C1 segment of cervical spinal cord (tissue), 14 donors: ENCODE results near the gene WFS1.

ENCODE experiments used
- DNase-seq, 14 donors: peaks; one replicate each; lab custom pipeline; 2025; lab: John Stamatoyannopoulos, UW

Gene WFS1

DNA sequence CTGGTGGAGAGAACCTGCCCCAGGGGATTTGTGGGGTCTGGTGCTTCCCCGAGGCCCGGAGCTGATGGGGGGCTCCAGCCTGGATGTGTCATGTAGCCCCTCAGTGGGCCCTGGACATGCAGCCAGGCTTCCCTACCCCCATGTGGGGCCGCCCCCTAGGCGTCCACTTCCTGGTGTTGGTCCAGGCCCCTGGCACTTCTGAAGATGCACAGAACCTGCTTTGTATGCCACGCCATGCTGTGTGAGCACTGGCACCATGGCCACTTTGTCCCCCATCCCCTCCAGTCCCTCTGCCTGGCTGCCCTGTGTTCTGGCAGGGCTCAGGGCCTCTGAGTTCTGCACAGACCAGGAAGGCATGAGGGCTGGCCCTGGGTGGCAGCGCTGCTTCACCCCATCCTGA lies 29.2 kb downstream of the WFS1 start:
- peak in 1 of 14 donors; percentile 23 for DNase-seq

DNA sequence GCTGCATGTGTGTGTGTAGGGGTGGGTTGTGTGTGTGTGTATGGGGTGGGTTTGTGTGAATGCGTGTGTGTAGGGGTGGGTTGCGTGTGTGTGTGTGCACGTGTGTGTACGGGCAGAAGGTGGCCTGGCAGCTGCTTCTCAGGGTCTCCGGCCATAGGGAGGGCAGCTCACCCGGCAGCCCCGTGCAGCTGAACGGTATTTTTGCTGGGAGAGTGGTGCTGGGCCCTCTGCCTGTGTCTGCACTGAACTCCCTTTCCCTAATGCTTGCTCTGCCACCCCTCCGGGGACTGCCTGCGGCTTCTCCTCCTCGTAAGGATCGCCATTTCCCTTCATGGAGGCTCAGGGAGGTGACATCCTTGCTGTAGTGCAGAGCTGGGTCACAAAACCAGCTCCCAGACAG lies 30.2 kb downstream of the WFS1 start:
- DNase-seq: no peak

DNA sequence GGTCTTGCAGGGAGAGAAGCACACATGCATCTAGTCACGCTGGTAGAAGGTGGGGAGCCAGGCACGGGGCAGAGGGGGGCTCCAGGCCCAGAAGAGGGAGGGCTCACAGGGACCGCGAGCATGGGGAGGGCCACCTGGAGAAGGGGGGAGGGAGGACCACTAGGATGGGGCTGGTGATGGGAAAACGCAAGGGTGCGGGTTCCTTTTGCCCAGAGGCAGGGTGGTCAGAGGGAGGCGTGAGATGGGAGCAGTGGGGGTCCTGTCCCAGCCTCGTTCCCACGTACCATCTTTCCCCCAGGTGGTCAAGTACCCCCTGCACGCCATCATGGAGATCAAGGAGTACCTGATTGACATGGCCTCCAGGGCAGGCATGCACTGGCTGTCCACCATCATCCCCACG lies 30.7 kb downstream of the WFS1 start:
- no peak for DNase-seq

DNA sequence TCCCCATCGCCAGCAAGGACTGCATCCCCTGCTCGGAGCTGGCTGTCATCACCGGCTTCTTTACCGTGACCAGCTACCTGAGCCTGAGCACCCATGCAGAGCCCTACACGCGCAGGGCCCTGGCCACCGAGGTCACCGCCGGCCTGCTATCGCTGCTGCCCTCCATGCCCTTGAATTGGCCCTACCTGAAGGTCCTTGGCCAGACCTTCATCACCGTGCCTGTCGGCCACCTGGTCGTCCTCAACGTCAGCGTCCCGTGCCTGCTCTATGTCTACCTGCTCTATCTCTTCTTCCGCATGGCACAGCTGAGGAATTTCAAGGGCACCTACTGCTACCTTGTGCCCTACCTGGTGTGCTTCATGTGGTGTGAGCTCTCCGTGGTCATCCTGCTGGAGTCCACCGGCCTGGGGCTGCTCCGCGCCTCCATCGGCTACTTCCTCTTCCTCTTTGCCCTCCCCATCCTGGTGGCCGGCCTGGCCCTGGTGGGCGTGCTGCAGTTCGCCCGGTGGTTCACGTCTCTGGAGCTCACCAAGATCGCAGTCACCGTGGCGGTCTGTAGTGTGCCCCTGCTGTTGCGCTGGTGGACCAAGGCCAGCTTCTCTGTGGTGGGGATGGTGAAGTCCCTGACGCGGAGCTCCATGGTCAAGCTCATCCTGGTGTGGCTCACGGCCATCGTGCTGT lies 31.5 kb downstream of the WFS1 start:
- no peak for DNase-seq

DNA sequence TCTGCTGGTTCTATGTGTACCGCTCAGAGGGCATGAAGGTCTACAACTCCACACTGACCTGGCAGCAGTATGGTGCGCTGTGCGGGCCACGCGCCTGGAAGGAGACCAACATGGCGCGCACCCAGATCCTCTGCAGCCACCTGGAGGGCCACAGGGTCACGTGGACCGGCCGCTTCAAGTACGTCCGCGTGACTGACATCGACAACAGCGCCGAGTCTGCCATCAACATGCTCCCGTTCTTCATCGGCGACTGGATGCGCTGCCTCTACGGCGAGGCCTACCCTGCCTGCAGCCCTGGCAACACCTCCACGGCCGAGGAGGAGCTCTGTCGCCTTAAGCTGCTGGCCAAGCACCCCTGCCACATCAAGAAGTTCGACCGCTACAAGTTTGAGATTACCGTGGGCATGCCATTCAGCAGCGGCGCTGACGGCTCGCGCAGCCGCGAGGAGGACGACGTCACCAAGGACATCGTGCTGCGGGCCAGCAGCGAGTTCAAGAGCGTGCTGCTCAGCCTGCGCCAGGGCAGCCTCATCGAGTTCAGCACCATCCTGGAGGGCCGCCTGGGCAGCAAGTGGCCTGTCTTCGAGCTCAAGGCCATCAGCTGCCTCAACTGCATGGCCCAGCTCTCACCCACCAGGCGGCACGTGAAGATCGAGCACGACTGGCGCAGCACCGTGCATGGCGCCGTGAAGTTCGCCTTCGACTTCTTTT lies 32.2 kb downstream of the WFS1 start:
- no peak for DNase-seq

DNA sequence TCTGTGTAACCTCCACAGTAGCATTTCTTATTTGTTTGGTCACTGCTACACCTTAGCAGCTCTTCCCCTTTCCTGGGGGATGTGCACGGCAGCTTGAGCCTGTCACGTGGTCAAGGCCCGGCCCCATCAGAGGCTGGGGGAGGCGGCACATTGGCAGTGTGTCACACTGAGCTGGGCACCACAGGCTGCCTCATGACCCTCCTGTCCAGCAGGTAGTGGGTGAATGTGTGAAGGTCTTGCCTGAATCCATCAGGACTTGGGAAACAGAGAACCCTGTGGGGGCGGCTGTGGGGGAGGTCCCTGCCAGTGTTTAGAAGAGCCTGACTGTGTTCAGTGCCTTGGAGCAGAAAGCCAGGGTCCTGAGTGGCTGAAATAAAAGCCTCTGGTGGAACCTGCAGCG lies 33.2 kb downstream of the WFS1 start:
- DNase-seq: no peak

DNA sequence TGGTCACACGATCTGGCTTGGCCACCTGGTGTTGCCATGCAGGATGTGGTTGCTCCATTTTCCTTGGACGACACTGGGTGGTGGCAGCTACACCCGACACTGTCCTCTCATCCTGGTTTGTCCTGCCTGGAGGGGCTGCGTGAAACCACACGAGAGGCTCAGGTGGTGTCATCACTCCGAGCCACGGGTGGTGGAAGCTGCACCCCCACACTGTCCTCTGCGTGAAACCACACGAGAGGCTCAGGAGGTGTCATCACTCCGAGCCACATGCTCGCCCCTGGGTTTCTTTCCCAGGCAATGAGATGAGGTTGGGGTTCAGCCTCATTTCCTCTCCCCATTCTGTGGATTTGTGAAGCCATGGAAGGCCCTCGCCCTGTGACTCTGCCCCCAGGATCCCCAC lies 34.3 kb downstream of the WFS1 start:
- no peak for DNase-seq

DNA sequence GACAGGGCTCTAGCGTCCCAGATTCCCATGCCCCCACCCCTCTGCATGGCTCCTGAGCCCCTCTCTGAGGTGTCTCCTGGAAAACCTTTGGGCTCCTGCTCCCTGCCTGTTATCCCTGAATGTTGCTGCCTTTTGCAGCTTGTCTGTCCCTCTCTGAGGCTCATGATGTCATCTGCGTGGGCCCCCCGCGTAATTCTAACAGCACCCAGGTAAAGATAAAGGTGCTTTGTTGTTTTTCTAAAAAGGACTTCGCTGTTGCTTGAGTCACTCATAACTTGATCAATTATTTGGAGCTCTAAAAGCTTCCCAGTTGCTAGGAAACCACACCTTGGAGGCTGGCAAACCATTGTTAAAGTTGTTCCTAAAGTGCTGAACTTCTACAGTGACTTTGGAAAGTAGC lies 36.6 kb downstream of the WFS1 start:
- DNase-seq: no peak

DNA sequence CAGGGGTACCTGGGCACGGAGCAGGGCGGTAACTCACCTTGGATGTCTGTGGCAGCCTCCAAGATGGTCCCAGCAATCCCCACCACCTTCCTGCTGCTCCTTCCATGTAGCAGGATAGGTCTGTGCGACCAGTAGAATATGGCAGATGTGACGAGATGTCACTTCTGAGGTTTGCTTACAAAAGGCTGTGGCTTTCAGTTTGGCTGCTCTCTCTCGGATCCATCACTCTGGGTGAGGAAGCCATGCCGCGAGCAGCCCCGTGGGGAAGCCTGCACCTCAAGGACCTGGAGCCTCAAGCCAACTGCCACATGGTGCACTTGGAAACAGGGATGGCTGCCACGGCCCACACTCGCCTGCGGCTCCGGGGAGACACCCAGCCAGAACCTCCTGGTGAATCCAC lies 37.6 kb downstream of the WFS1 start:
- DNase-seq: peak in 1 of 14 donors; percentile 56

DNA sequence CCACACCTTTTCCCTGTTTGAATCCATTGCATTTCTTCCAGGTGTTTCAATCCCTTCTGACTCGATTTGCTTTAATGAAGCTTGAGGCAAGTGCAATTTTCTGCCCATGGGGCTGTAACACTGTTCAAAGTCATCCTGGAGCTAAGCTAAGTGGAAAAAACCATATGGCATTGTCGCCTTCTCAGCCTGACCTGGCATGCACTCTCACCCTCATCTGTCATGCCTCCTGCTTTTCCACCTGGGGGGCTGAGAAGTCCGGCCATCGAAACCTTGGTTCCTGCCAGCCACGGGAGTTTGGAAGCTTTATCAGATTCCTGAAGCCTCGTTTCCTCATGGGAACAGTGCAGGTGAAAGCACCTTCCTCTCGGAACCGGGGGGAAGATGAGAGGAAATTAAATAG lies 38.2 kb downstream of the WFS1 start:
- peak in 1 of 14 donors; percentile 79 for DNase-seq

DNA sequence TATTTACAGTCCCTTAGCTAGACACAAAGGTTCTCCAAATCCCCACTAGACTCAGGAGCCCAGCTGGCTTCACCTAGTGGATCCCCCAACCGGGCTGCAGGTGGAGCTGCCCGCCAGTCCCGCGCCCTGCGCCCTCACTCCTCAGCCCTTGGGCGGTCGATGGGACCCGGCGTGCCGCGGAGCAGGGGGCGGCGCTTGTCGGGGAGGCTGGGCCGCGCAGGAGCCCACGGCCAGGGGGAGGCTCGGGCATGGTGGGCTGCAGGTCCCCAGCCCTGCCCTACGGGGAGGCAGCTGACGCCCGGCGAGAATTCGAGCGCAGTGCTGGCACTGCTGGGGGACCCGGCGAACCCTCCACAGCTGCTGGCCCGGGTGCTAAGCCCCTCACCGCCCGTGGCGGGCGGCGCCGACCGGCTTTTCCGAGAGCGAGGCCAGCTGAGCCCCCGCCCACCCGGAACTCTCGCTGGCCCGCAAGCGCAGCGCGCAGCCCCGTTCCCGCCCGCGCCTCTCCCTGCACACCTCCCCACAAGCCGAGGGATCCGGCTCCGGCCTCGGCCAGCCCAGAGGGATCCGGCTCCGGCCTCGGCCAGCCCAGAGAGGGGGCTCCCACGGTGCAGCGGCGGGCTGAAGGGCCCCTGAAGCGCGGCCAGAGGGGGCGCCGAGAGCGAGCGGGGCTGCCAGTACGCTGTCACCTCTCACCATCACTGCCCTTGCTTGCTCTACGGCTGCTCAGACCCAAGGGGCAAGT lies 39.4 kb downstream of the WFS1 start:
- peak in 1 of 14 donors; percentile 15 for DNase-seq

DNA sequence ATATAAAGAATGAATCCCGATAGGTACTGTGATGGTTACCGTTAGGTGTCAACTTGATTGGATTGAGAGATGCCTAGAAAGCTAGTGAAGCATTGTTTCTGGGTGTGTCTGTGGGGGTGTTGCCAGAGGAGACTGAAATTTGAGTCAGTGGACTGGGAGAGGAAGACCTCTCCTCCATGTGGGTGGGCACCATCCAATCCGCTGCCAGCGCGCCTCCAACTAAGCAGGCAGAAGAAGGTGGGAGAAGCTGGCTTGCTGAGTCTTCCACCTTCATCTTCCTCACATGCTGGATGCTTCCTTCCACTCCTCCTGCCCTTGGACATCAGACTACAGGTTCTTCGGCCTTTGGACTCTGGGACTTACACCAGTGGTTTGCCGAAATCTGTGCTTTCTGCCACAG lies 40.1 kb downstream of the WFS1 start:
- no peak for DNase-seq

DNA sequence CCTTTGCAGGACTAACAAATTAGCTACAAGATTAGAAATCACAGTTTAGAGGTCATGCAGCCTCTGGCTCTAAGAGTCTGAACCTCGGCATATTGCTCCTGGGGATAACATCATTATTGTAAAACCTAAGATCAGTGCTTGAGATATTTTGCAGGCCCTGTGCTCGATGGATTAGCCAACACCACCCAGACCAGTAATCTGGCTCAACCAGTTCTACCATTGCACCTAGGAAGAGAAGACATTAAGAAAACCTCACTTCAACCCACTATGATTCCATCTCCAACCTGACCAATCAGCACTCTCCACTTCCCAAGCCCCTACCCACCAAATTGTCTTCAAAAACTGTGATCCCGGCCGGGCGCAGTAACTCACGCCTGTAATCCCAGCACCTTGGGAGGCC lies 43.6 kb downstream of the WFS1 start:
- no peak for DNase-seq

DNA sequence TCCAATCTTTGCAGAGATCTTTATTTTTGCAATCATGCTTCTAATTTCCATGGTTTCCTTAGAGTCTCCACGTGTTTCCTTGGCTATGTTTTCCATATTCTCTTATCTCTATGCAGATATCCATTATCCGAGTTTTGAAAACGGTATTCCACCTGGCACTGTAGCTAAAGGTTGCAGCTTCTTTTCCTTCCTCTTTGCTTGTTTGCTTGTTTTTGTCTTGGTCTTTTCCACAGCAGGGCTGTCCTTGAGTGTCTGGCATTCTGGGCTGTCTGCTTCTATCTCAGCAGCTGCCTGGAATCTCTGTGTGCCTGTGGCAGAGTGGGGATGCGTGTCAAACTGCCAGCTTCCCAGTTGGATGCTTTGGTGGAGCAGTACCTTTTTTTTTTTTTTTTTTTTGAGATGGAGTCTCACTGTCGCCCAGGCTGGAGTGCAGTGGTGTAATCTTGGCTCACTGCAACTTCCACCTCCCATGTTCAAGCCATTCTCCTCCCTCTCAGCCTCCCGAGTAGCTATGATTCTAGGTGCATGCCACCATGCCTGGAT lies 46.9 kb downstream of the WFS1 start:
- DNase-seq: no peak

DNA sequence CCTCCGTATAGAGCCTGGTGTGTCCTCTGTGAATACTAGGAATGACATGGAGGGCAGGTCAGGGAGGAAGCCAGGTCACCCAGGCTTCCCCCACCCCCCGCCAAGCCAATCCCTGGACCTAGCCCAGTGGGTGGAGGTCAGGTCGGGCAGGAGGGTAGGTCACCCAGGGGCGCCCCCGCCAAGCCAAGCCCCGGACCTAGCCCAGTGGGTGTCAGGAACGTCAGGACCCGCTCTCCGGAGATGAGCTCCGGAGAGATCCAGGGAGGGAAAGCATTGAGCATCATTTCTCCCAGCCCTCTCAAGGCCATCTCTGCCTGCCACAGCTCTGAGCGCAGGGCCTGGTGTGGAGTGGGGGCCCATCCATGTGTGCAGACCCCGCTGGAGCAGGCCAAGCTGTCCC lies 48.6 kb downstream of the WFS1 start:
- no peak for DNase-seq

DNA sequence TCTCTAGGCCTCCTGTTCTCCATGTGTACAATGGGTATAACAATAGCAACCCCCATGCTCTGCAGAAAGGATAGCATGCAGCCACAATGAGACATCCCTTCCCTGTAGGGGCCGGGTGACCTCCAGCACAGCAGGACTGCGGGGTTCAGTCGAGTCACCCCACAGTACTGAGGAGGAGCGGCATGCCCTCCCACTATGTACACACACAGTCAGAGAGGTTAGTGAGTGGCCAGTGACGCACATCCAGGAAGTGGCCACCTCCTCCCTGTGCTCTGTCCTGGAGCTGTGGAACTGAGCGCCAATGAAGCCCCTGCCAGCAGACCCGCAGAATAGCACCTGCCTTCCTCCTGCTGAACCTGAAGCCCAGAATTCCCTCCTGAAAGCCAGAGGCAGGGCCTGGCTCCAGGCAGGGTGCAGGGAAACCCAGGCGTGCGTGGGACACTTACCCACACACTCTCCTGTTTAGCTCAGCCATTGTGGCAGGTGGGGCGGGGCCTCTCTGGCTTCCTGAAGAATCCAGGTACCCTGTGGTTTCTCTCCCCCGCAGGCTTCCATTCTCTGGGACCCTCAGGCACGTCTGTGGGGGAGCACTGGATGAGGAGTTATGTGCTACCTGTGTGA lies 50.0 kb downstream of the WFS1 start:
- no peak for DNase-seq

DNA sequence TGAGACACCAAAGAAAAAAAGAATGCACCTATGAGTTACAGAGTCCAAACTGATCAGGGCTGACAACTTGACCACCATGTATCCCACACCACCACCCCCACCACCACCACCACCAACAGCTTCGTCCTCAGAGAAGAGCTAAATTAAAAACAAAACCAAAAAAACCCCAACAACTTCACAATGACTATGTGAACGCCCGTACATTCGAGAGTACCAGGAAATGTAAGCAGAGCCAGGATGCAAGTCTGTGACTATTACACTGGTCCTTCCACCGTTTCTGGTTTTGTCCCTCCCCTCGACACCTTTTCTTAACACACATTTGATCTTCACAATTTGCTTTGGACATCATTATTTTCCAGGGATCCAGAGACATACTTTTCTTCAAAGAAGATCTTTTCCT lies 51.0 kb downstream of the WFS1 start:
- DNase-seq: no peak

DNA sequence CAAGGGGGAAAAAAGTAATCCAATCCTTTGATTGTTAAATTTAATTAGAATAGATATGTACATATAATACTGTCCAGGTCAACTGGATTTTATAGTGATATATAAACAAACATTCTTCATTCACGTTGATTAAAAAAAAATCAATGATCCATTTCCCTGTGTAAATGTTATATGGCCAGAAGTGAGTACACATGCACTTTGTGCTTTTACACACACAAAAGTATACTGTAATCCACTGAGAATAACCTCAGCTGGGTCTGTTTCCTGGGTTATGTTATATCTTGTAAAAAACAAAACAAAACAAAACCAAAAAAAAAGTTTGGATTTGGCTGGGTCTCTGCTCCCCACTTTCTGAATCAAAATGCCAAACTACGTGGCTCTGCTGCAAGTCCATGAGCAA lies 51.7 kb downstream of the WFS1 start:
- no peak for DNase-seq

DNA sequence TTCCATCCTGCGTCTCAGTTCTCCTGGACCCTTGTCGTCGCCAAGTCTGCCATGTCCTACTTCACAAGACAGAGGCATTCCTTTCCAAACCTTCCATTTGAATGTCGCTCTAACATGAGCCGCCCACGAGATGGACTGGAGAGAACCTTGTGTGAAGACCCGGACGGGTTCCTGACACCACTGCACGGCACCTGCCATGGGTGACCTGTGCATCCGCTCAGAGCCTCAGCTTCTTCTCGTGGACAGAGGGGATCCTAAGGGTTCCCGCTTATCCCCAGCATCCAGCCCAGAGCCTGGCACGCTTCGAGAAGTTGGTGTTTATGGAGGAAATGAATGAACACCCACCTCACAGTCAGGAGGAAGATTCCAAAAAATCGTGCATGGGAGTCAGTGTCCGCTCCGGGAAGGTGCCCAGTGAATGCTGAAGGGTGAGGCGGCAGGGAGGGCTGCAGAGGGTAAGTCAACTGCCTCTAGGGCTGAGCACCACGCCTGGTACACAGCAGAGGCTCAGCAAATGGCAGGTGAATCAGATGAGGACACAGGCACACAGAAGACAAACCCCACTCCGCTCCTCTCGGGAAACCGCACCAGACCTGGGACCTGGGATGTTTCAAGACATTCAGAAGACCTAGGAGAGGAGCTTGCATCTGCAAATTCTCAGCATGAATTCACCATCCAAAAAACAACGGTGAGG lies 52.6 kb downstream of the WFS1 start:
- DNase-seq: no peak

DNA sequence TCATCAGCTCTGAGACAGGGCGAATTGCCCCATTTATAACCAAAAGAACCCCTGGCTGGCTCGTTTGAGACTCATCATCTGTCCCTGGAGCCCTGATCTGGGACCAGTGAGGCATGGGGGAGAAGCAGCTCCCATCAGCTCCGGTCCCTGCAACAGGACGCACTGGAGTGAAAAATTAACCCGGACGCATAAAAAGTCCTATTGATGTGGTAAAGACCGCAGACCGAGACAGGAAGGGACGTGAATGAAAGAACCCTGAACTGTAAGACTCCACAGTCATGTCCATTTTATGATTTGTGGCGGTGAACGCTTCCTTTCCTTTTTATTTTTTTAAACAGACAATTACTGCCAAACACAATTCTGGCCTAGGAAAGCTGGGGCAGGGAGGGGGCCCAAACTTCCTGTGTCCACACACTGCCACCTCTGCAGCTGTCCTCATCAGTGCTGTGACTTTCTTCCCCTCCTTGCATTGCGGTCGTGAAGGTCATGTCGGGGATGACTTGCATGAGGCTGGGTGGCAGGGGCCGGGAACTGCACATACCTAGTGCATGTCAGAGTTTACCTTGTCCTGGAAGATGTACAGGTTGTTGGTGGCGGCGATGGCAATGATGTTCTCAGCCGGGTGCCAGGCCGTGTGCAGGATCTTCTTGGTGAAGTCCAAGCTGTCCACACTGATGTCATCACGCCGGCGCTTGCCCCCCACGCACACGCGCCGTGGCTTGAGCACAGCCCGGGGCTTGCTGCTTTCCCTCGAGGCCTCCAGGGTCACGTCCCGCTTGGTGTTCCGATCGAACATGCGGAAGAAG lies 53.3 kb downstream of the WFS1 start:
- DNase-seq: no peak
